PFSK-1 (cell line): ENCODE measurements around the gene C22orf39.

ENCODE experiments used
- FOXP2 ChIP-seq: optimal IDR thresholded peaks from 2 replicates; pipeline ENCODE3; 2011; ENCODE audit warnings: borderline replicate concordance, control low read depth, inconsistent platforms; ENCODE audit not compliant: insufficient read depth; ENCODE audit errors: extremely low read length, extremely low read depth
- POLR2AphosphoS5 ChIP-seq: IDR thresholded peaks from 2 replicates; pipeline ENCODE4 v1.6.1; 2012; ENCODE audit warnings: low read depth, mild to moderate bottlenecking, control low read depth, low read length, moderate library complexity
- REST ChIP-seq, 2 experiments: IDR thresholded peaks; 2 replicates each; pipeline versions ENCODE4 v1.6.1 to v1.8.0; 2011 to 2012; ENCODE audit warnings: low read depth in 2 of 2, low read length in 2 of 2, control low read depth in 1 of 2, inconsistent platforms in 1 of 2, mild to moderate bottlenecking in 1 of 2, moderate library complexity in 1 of 2; ENCODE audit not compliant: insufficient read depth in 1 of 2
- SIN3A ChIP-seq: IDR thresholded peaks from 2 replicates; pipeline ENCODE4 v1.6.1; 2012; ENCODE audit warnings: mild to moderate bottlenecking, low read length, moderate library complexity, borderline replicate concordance; ENCODE audit not compliant: insufficient read depth
- TAF1 ChIP-seq: IDR thresholded peaks from 2 replicates; pipeline ENCODE4 v1.6.1; 2012; ENCODE audit warnings: low read length, control low read depth, borderline replicate concordance; ENCODE audit not compliant: insufficient read depth

The C22orf39 gene

GRCh38 chr22:19464975-19465374 lies 17.5 kb upstream of the C22orf39 start:
- no peak for TF ChIP-seq POLR2AphosphoS5
- TF ChIP-seq SIN3A = no peak
- TF ChIP-seq FOXP2 = no peak
- TF ChIP-seq TAF1 = no peak
- TF ChIP-seq REST (IDR thresholded peaks at IDR 0.05; ENCODE audit: insufficient read depth in 1 of 2, low read depth in 2 of 2, low read length in 2 of 2) = no peak

GRCh38 chr22:19464546-19464945 lies 17.0 kb upstream of the C22orf39 start:
- TF ChIP-seq REST (IDR thresholded peaks at IDR 0.05; ENCODE audit: insufficient read depth in 1 of 2, low read depth in 2 of 2, low read length in 2 of 2) = no peak

GRCh38 chr22:19463491-19464469 lies 16.3 kb upstream of the C22orf39 start:
- TF ChIP-seq SIN3A = no peak
- no peak for TF ChIP-seq FOXP2
- TF ChIP-seq TAF1 = no peak
- TF ChIP-seq POLR2AphosphoS5 = no peak
- TF ChIP-seq REST (IDR thresholded peaks at IDR 0.05; ENCODE audit: insufficient read depth in 1 of 2, low read depth in 2 of 2, low read length in 2 of 2) = no peak

GRCh38 chr22:19463008-19463407 lies 15.5 kb upstream of the C22orf39 start:
- TF ChIP-seq REST (IDR thresholded peaks at IDR 0.05; ENCODE audit: insufficient read depth in 1 of 2, low read depth in 2 of 2, low read length in 2 of 2) = no peak
- no peak for TF ChIP-seq TAF1
- no peak for TF ChIP-seq POLR2AphosphoS5
- TF ChIP-seq FOXP2 = no peak
- no peak for TF ChIP-seq SIN3A
